Activated naive CD4-positive, alpha-beta T cell (primary cell): ENCODE results near the gene CDK12.

Experiments used
- DNase-seq, 4 experiments: peaks; one replicate each; lab custom pipeline; 2025; lab: John Stamatoyannopoulos, UW

Gene CDK12

DNA sequence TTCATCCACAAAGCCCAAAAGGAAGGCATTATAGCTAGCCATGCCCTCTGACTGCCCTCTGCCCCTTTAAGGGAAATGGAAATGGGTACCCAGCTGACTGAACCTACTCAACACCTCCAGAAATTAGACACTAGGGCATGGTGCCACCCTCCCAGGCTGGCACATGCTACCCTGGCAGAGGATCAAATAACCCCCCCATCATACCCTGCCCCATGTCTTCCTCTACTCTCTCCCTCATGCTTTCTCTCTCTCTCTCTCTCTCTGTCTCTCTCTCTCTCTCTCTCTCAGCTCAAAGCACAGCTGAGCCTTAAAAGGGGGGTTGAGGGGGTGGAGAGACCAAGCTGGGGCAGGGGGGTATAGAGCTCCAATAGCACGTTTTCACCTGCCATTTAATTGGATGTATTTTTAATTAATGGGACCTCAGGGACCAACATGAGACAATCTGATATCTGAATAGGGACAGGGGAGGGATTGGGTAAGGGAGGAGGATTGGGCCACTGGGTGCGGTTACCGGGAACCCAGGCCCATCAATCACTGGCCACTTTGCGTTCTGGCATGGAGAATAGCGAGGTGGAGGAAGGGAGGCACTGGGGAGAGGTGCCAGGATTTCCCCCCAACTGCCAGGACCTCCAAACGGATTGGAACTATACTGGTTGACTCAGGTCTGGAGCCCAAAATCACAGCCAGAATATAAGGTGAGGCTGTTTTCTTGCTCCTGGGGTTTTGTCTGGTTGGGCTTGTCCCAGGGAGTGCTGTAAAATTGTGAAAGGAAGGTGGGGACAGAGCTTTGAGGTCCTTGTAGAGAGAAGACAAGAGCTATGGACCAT is 88.7 kb downstream of the CDK12 start:
- DNase-seq = no peak

DNA sequence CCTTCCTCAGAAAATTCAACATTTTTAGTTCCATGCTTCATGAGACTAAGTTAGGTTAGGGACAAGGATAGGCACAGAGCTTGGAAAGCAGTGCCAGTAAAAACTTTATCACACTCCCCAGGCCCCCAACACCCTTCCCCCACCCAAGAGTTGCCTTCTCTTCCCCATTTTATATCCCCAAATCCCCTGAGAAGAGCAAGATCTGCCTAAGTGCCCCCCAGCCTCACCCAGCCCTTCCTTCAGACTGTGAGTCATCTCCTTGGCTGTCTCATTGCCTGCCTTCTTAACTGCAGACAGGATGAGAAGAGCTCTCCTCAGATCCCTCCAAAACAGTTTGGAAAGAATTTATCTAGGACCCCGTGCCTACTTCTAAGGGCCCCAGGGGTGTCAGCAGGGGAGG is 90.6 kb downstream of the CDK12 start:
- no peak for DNase-seq

DNA sequence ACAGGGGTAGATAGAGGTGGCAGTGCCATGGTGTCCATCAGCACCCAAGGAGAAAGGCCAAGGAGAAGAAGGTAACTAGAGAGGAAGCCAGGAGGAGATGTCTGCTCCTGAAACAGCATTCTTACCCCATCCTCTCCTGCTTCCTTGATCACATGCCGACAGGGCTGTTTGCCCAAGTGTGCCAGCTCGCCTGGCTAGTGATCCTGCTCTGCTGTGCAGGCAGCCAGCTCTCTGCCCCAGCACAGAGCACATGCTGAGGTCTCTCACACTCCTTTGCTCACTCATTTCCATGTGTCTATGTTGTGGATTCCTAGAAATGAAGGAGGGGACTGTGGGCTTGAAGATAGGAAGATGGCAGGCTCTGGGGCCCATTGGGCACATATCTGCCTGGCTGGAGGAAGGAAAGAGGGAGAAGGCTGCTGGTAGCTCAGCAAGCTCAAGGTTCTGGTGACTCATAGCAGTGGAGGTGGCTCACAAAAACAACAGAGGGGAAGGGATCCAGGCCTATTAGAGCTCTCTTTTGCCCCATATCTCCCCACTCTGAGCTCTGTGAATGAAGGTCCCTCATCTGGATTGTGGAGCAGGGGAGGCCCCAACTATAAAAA is 92.2 kb downstream of the CDK12 start:
- no peak for DNase-seq

DNA sequence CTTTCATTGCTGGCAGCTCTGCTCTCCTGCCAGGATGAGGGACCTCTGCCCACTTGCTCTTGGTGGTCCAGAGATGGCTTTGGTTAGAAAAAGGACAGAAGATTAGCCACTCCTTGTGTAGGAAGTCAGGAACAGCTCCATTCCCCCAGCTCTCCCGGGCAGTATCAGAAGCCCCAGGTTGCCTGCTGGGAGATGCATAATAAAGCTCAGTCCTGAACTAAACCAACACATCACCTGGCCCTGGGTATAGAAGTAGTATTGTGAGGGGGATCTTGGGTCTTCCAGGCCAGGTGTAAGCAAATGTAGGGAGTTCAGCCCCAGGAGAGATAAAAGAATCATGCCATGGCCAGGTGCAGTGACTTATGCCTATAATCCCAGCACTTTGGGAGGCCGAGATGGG is 94.1 kb downstream of the CDK12 start:
- no peak for DNase-seq

DNA sequence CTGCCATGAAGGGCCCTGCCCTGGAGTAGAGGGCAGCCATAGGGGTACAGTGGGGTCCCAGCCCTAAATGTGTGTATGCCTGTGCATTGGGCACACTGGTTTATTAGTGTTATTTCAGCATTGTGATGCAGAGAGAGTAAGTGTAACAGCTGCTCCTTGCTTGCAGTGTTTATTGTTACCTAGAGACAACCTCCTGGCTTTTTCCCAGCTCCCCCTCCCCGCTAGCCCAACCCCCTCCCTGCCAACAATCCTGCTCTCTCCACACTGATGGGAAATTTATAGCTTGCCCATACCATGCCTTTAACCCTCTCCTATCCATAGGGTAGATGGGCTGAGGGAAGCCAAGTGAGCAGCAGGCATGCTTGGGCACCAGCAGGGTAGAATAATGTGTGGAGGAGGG is 95.1 kb downstream of the CDK12 start:
- no peak for DNase-seq

DNA sequence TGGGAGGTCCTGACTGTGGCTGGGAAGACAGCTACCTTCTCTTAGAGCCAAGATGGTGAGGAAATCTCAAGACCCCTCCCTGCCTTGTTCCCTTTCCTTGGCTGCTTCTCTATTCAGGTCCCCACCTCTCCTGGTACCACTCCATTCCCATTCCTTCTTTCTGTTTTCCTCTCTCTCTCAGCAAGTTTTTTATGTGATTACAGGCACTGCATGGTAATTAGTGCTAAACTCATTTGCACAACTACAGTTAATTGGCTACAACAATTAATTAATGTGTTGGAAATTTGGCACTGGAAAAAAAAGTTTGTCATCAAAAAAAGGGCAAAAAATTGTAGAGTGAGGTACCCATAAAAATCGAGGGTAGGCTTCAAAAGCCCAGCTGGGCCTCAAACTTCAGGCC is 101.1 kb downstream of the CDK12 start:
- DNase-seq = no peak

DNA sequence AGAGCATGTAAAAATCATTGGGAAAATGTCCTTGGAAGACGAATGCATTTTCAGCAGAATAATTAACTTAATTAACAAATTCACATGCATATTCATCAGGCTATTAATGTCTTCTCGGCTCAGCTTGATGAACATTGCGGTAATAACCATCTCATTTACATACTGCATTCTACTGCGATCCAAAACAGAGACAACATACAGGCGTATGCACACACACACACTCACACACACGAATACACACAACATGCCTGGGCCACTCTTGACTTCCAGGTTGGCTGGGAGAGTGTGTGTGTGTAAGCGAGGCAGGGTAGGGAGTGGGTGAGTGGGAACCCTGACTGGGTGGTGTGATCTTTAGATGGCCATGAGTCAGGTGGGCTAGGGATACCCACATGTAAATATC is 101.7 kb downstream of the CDK12 start:
- DNase-seq = no peak

DNA sequence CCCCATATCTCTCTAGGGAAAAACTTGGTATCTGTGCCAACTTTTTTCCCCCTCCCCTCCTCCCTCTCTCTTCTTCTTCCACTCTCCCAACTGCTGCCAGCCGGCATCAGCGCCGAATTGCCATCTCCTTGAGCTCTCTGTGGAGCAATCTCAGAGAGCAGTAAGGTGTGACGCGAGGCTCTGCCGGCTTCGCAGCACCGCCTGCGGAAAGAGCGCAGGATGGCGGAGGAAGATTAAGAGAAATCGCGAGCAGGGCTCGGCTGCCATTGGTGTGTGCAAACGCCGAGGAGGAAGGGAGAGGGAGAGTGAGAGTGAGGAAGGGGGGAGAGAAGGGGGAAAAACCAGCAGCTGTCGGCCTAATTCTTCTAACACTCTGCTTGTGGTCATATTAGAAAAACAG is 102.2 kb downstream of the CDK12 start:
- DNase-seq = no peak

DNA sequence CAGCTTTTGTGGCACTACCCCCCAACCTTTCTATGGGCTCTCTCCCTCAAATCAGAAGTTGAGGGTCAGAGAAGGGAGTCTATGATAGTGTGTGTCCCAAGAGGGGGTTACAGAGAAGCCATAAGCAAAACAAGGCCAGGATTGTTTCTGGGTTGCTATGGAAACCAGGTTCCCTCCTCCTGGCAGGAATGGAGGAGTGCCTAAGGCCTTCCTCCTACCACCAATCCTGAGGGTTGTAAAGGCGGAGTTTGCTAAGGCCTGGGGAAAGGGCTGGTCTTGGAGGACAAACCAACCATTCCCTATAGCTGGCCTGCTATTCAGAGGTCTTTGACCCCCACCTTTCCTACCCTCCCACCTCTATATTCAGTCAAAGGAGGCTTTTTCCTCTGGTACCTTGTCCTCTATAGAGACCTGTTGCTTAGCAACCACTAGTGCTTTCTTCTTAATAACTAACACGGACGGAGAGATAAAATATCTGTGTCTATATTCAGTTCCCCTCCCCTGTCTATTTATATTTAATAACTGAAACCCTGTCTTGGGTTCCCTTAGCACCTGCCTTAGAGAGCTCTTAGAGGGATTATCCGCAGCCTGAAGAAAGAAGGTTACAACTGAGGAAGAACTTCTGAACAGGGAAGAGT is 103.0 kb downstream of the CDK12 start:
- no peak for DNase-seq

DNA sequence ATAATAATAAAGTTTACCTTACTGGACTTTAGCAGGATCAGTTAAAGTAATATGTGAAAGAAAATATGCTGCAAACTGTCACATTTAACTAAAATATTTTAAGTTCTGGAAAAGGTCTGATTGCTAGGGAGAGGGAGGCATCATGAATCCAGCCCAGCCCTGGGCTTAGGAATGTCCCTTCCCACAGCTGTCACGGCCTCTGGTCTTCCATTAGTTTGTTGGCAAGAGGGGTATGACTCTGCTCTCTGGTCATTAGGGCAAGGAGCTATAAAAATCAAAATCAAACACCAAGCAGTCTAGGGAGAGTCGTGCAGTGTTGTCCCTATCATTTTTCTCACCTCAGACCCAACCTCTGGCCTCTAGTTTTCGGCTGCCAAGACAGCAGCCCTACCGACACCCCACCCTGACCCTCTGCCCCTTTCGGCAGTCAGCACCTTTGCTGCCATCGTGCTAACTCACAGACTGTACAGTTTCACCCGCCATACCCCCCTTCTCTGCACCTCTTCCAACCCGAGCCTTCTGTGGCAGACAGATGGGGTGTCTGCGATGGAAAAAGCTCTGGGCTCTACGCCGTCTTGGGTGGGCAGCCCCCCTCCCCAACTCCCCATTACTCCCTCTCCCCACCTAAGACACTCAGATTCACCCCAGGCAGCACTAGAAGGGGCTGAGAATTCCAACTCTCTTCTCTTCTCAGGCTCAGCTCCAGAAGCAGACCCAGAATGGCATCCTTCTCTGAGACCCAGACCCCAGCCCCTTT is 105.0 kb downstream of the CDK12 start:
- DNase-seq = no peak

DNA sequence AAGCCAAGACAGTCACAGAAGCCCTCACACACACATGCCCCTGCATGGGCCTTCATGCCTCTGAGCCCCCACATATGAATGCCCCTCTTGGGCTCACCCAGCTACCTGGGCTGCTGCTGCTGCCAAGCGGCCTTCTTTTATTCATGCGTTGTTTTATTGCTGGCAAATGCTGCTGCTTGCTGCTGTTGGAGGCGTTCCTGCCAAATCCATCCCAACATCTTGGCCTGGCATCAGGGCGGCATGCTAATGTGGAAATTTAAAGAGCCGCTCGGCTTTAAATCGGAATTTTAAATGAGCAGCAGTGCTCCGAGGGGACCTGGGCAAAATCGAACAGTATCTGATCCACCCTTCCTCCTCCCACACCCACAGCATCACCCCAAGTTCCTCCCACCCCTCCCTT is 107.4 kb downstream of the CDK12 start:
- no peak for DNase-seq

DNA sequence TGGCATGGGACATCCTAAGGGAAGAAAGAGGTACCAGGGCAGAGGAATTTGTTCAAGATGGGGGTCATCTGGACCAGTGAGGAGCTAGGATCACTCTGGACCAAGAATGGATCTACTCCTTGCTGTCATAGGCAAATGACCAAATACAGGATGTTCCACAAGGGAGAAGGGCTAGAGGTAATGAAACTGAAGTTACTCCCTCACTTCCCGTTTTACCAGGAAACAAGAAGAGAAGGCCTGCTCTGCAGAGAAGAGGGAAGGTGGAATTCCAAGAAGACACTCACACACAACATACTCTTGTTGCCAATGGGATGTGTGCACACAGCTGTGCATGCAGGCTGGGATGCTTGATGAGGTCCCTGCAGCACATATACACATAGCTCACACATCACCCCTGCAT is 107.8 kb downstream of the CDK12 start:
- no peak for DNase-seq

DNA sequence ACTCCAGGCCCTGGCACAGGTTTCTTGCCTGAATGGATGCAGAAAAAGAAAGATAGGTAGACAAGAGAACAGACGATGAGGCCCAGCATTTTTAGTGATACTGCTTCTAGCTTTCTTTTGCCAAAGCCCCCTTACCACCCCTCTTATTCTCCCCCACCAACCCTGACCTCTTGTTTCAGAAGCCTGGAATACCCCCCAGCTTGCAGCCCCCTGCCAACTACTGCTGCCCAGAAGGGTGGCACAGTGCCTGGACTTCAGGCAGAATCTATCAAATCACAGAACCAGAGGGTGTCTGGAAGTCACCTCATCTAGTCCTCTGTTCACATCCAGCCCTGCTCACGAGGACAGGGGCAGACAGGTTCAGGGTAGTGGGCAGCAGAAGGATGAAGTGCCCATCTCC is 110.8 kb downstream of the CDK12 start:
- DNase-seq = no peak

DNA sequence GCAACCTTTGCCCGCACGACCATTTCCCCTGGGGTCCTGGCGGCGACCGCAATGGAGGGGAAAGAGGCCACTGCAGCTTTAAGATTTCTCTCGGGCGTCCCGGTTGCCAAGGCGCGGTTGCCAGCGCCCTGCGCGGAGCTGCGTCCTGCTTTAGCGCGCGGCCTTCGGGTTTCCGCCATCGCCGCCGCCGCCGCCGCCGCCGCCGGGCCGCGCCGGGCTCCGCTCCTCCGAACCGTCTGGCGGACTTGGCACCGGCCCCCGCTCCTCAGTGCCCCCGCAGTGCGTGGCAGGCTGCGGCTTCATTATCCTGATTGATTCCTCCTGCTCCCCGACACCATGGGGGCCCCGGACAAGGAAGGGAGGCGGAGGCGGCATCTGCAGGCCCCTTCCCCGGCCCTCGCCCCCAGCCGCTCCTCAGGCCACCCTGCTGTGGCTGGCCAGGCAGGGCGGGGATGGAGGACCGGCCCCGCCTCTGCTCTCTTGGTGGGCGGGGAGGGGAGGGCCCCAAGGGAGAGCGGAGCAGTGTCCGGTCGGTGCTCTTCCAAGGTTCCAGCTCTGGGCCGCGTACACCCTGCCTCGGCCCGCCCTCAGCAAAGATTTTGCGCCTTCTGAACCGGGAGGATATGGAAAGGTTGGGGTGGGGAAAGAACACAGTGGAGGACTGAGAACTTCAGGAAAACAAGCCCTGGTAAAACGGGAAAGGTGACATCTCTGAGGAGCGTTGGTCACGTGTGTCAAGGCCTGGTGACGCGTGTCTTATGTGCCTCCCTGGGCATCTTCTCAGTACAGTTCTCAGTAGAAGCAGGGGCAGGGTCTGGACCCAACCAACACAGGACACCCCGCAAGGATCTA is 112.4 kb downstream of the CDK12 start:
- DNase-seq = peak in 1 of 4 experiments; percentile 9

DNA sequence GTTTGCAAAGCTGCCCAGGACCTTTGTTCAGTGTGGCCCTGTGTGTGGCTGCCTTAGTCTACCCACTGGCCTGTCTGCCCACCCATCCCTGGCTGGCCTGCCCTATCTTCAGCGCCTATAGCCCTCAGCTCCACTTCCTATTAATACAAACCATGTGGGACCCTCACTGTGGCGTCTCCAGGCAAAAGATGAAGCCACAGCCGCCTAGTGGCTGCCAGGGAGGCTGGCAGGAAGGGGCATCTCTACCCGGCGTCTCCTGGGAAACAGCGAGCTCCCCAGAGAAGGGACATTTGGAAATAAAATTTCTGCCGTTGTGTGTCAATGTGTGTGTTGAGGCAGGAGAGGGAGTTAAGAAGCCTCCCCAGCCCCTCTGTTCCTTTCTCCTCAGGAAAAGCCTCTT is 114.9 kb downstream of the CDK12 start:
- DNase-seq = no peak

DNA sequence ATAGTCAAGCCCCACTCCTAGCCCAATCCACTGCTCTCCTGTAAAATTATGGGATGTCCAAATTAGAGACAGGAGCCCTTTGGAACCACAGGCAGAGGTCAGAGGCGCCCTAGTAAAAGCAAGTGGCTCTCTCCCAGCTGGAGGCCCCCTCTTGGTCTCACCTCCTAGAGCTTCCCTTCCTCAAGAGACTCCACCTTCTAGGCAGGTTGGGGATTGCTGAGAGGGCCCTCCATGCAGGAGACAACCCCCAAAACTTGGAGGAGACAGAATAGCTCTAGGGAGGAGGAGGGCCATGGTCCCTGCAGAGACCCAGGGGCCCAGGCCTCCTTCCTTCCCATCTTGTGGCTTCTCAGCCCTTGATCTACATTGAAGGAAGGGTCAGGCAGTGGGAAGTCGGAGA is 117.0 kb downstream of the CDK12 start:
- DNase-seq = no peak

DNA sequence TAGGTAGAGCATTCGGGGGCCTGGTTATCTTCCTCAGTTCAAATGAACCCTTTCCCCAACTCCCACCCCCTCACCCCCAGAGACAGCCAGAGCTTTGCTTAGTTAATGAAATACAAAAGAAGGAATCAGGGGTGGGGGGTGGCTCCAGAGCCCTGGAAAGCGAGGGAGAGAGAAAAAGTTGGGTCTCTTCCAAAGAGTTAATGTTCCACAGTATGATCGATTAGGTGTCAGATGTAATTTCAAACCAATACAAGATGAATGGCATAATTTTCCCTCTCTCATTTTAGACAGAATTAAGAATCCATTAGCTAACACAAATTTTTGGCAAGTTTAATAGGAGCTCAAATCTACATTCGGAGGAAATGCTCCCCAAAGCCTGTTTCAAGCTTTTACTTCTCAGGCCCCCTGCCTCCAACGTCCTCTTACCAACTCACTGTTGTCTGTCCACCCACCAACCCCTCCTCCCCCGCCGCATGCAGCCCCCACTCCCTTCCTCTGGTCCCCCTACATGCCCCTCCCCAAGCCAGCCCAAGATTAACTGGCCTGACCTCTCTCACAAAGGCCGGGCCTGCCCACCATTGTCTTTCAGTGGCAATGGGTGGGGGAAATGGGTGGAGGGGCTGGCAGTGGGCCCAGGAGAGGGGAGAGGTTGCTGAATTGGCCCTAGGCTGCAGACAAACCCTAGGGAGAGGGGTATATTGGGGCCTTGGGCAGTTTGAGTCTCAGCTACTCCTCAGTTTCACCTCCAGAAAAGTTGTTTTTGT is 118.2 kb downstream of the CDK12 start:
- DNase-seq = no peak

DNA sequence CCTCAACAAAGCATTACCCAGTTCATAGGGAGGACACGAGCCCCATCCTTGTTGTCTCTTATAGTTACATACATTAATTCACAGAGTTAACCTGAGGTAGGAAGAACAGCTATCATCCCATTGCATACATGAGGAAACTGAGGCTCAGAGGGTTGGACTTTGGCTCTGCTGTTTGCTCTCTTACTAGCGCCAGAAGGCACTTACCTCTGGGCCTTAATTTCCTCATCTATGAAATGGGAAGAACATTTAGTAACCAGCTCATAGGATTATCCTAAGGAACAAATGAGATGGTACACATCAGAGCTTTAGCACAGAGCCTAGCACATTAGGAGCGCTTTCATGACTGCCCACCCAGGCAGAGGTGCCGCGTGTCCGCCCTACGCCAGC is 118.8 kb downstream of the CDK12 start:
- no peak for DNase-seq

DNA sequence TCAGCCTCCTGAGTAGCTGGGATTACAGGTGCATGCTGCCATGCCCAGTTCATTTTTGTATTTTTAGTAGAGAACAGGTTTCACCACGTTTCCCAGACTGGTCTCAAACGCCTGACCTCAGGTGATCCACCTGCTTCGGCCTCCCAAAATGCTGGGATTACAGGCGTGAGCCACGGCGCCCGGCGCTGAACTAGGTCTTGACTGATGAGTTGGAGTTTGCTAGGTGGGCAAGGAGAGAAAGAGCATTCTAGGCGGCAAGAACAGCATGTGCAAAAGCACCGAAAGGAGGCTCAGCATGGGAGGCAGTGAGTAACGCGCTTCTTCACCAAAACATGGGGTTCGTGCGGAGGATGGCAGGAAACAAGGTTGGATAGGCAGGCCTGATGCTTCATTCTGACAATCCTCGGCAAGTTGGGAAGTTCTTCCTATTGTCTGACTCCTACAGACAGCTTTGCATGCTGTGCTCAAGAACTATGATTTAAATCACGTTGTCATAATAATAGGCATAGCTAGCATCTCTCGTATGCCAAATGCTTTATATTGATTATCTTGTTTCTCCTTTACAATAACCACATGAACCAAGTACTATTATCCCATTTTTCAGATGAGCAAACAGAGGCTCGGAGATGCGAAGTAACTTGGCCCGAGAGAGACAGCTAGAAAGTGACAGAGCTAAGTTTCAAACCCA is 119.9 kb downstream of the CDK12 start:
- no peak for DNase-seq

DNA sequence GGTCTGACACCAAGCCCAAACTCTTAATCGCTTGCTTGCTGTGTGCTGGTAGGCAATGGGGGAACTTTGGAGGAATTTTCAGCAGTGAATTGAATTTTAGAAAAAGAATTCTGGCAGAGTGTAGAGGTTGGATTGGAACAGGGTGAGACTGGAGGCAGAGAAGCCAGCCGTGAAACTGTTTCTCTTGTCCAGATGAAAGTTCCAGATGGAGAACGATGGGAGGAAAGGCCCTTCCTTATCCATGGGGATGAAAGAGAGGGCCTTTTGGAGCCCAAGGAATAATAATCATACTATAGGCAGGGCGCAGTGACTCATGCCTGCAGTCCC is 120.4 kb downstream of the CDK12 start:
- no peak for DNase-seq

DNA sequence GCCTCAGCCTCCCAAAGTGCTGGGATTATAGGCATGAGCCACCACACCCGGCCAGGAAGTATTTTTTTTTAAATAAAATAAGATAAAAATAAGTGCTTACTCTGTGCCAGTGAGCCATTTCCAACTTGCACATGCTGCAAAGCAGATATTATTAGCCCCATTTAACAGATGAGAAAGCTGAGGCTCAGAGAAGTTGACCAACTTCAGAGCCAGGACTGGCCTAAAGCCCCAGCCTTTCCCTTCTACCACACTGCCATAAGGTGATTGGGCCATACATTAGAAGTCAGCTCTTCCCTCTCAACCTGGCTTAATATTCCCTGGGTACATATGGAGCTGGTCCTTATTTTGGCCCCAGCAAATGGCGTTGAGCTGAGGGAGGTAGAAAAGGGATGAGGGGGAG is 121.4 kb downstream of the CDK12 start:
- DNase-seq = no peak
